IMR-90 (cell line): Measurements from ENCODE around the gene ST6GALNAC4. TPM values are rescaled to one million over a fixed set of nuclear protein-coding genes. Genes with fewer than 3 reads are reported as not detected.

Experiments used
- ATAC-seq: fragments of 200-7000 bp; cut with Tn5 transposase; 2 replicates; pipeline ENCODE4 v1.9.1; 2020; ENCODE audit warnings: low read depth, mild to moderate bottlenecking, moderate library complexity
- BruUV-seq: library from RNA; stranded (reverse); fragments of 400-500 nt; replicated peaks from 2 replicates; lab custom pipeline; 2021; lab: Mats Ljungman, UMichigan
- CTCF ChIA-PET: fragments of 300-600 bp; formaldehyde crosslinking; extraction: SDS; loops from one replicate; lab custom pipeline; 2021; ENCODE audit warnings: antibody characterized with exemption; lab: Yijun Ruan, JAX
- POLR2A ChIA-PET: fragments of 300-600 bp; sonication (Branson Sonifier 250); formaldehyde crosslinking; loops from one replicate; lab custom pipeline; 2022; ENCODE audit warnings: antibody characterized with exemption; ENCODE audit not compliant: unreplicated experiment; lab: Charles Lee
- DNase-seq: peaks from one replicate; pipeline ENCODE4 v3.0.0; 2013
- H2AFZ ChIP-seq: replicated peaks from 2 replicates; pipeline ENCODE3; 2013; ENCODE audit warnings: low read length, mild to moderate bottlenecking; ENCODE audit not compliant: poor library complexity
- H2AK5ac ChIP-seq: 2 replicates; pipeline ENCODE4 v1.6.1; 2013; ENCODE audit warnings: low read depth, low read length, inconsistent platforms
- H2AK9ac ChIP-seq: replicated peaks from 2 replicates; pipeline ENCODE3; 2013; ENCODE audit warnings: mild to moderate bottlenecking, low read depth, low read length, moderate library complexity; ENCODE audit not compliant: poor library complexity
- H2BK120ac ChIP-seq: 2 replicates; pipeline ENCODE4 v1.6.1; 2013; ENCODE audit warnings: low read depth, low read length, inconsistent platforms
- H2BK15ac ChIP-seq: 3 replicates; pipeline ENCODE4 v1.6.1; 2013; ENCODE audit warnings: low read depth, low read length, inconsistent platforms
- H2BK20ac ChIP-seq: 2 replicates; pipeline ENCODE4 v1.6.1; 2013; ENCODE audit warnings: low read depth, mild to moderate bottlenecking, inconsistent platforms, low read length, moderate library complexity
- H2BK5ac ChIP-seq: 2 replicates; pipeline ENCODE4 v1.6.1; 2013; ENCODE audit warnings: mild to moderate bottlenecking, low read depth, low read length, inconsistent platforms; ENCODE audit not compliant: poor library complexity, severe bottlenecking
- H3K14ac ChIP-seq: replicated peaks from 2 replicates; pipeline ENCODE4 v1.6.1; 2013; ENCODE audit warnings: low read depth, low read length, inconsistent platforms
- H3K18ac ChIP-seq: 2 replicates; pipeline ENCODE4 v1.6.1; 2013; ENCODE audit warnings: low read depth, low read length, control low read depth
- H3K23ac ChIP-seq: 2 replicates; pipeline ENCODE4 v1.6.1; 2013; ENCODE audit warnings: low read depth, low read length, inconsistent platforms
- H3K27ac ChIP-seq: 2 replicates; pipeline ENCODE4 v1.5.1; 2013; ENCODE audit warnings: mild to moderate bottlenecking, control low read depth, low read length; ENCODE audit not compliant: insufficient read depth
- H3K27me3 ChIP-seq: 2 replicates; pipeline ENCODE4 v1.6.1; 2013; ENCODE audit warnings: low read length; ENCODE audit not compliant: control insufficient read depth, insufficient read depth
- H3K36me3 ChIP-seq: 2 replicates; pipeline ENCODE4 v1.6.1; 2013; ENCODE audit warnings: low read length, mixed read lengths; ENCODE audit not compliant: control insufficient read depth, insufficient read depth
- H3K4ac ChIP-seq: 2 replicates; pipeline ENCODE4 v1.6.1; 2013; ENCODE audit warnings: low read depth, low read length, inconsistent platforms
- H3K4me1 ChIP-seq: 2 replicates; pipeline ENCODE4 v1.6.1; 2013; ENCODE audit warnings: low read length, mixed read lengths; ENCODE audit not compliant: control insufficient read depth, insufficient read depth
- H3K4me2 ChIP-seq: 2 replicates; pipeline ENCODE4 v1.6.1; 2013; ENCODE audit warnings: low read depth, mild to moderate bottlenecking, control low read depth, low read length, moderate library complexity
- H3K4me3 ChIP-seq: 2 replicates; pipeline ENCODE4 v1.5.1; 2013; ENCODE audit warnings: low read depth, mild to moderate bottlenecking, control low read depth, low read length, moderate library complexity; ENCODE audit not compliant: insufficient read depth
- H3K56ac ChIP-seq: 2 replicates; pipeline ENCODE4 v1.6.1; 2013; ENCODE audit warnings: low read length, inconsistent platforms; ENCODE audit not compliant: insufficient read depth; ENCODE audit errors: extremely low read depth
- H3K79me1 ChIP-seq, 2 experiments: 2 replicates each; pipeline ENCODE4 v1.6.1; 2013; ENCODE audit warnings: low read length in 2 of 2, inconsistent platforms in 1 of 2, low read depth in 1 of 2
- H3K9ac ChIP-seq: 2 replicates; pipeline ENCODE4 v1.6.1; 2013; ENCODE audit warnings: low read depth, low read length, control low read depth
- H3K9me1 ChIP-seq: 2 replicates; pipeline ENCODE4 v1.6.1; 2013; ENCODE audit warnings: low read length, inconsistent platforms; ENCODE audit not compliant: insufficient read depth
- H3K9me3 ChIP-seq: 2 replicates; pipeline ENCODE4 v1.6.1; 2013; ENCODE audit warnings: low read length; ENCODE audit not compliant: control insufficient read depth, insufficient read depth
- H4K20me1 ChIP-seq: 2 replicates; pipeline ENCODE4 v1.6.1; 2013; ENCODE audit warnings: low read length, inconsistent platforms; ENCODE audit not compliant: insufficient read depth
- H4K5ac ChIP-seq: 2 replicates; pipeline ENCODE4 v1.6.1; 2013; ENCODE audit warnings: mild to moderate bottlenecking, low read depth, low read length, control low read depth
- H4K8ac ChIP-seq, 2 experiments: 2 replicates each; pipeline ENCODE4 v1.6.1; 2013; ENCODE audit warnings: low read depth in 2 of 2, low read length in 2 of 2, control low read depth in 1 of 2, inconsistent platforms in 1 of 2
- H4K91ac ChIP-seq: 2 replicates; pipeline ENCODE4 v1.6.1; 2013; ENCODE audit warnings: low read depth, low read length, inconsistent platforms; ENCODE audit not compliant: insufficient read depth
- BHLHE40 ChIP-seq: fragments of 150-350 bp; IDR thresholded peaks from 2 replicates; pipeline ENCODE4 v1.6.1; 2016; ENCODE audit warnings: mild to moderate bottlenecking, low read depth, low read length
- CEBPB ChIP-seq: IDR thresholded peaks from 2 replicates; pipeline ENCODE4 v1.6.1; 2012; ENCODE audit warnings: low read depth, low read length, improper control_type of control experiment
- CHD1 ChIP-seq: IDR thresholded peaks from 2 replicates; pipeline ENCODE4 v1.6.1; 2012; ENCODE audit warnings: low read depth, low read length, improper control_type of control experiment
- CTCF ChIP-seq: conservative IDR thresholded peaks from 2 replicates; pipeline ENCODE4 v1.5.1; 2012; ENCODE audit warnings: mild to moderate bottlenecking, low read depth, low read length, improper control_type of control experiment
- ELK1 ChIP-seq: fragments of 150-350 bp; IDR thresholded peaks from 2 replicates; pipeline ENCODE4 v1.6.1; 2016; ENCODE audit warnings: low read depth, mild to moderate bottlenecking, low read length, moderate library complexity, borderline replicate concordance
- FOS ChIP-seq: fragments of 150-350 bp; IDR thresholded peaks from 2 replicates; pipeline ENCODE4 v1.6.1; 2016; ENCODE audit warnings: low read depth, low read length
- MAFK ChIP-seq: IDR thresholded peaks from 2 replicates; pipeline ENCODE4 v1.6.1; 2012; ENCODE audit warnings: low read depth, low read length, improper control_type of control experiment
- MAZ ChIP-seq: IDR thresholded peaks from 2 replicates; pipeline ENCODE4 v1.6.1; 2012; ENCODE audit warnings: low read depth, mild to moderate bottlenecking, low read length, improper control_type of control experiment, moderate library complexity, borderline replicate concordance
- MXI1 ChIP-seq: IDR thresholded peaks from 2 replicates; pipeline ENCODE4 v1.6.1; 2012; ENCODE audit warnings: low read depth, mild to moderate bottlenecking, low read length, moderate library complexity, borderline replicate concordance
- NFE2L2 ChIP-seq: fragments of 150-350 bp; IDR thresholded peaks from 2 replicates; pipeline ENCODE4 v1.6.1; 2016; ENCODE audit warnings: low read depth, mild to moderate bottlenecking, low read length
- POLR2A ChIP-seq: IDR thresholded peaks from 2 replicates; pipeline ENCODE4 v1.6.1; 2012; ENCODE audit warnings: mild to moderate bottlenecking, low read depth, low read length
- RCOR1 ChIP-seq: IDR thresholded peaks from 2 replicates; pipeline ENCODE4 v1.6.1; 2012; ENCODE audit warnings: mild to moderate bottlenecking, low read length, improper control_type of control experiment; ENCODE audit not compliant: insufficient replicate concordance
- RFX5 ChIP-seq: IDR thresholded peaks from 2 replicates; pipeline ENCODE4 v1.8.0; 2012; ENCODE audit warnings: low read depth, mild to moderate bottlenecking, low read length, moderate library complexity
- SMC3 ChIP-seq: fragments of 150-350 bp; IDR thresholded peaks from 2 replicates; pipeline ENCODE4 v1.6.1; 2016; ENCODE audit warnings: low read depth, mild to moderate bottlenecking, antibody characterized with exemption, low read length, moderate library complexity
- USF2 ChIP-seq: fragments of 150-350 bp; IDR thresholded peaks from 2 replicates; pipeline ENCODE4 v1.6.1; 2017; ENCODE audit warnings: mild to moderate bottlenecking, antibody characterized with exemption, low read length, low read depth
- WGBS, 2 experiments: methylation state at CpG; one replicate each; pipeline versions ENCODE4 v1.1.5 to v1.1.7; 2013; ENCODE audit warnings: missing lambda C conversion rate in 2 of 2; ENCODE audit not compliant: insufficient read length in 1 of 2; ENCODE audit errors: extremely low coverage in 2 of 2; 5-methylcytosine and 5-hydroxymethylcytosine counted together
- dilution Hi-C: fragments of 300-500 bp; cut with HindIII; formaldehyde crosslinking; loops from one replicate; pipeline ENCODE4 v1.14.3; 2018; ENCODE audit warnings: low sequenced_read_pairs; ENCODE audit not compliant: unreplicated experiment
- in situ Hi-C: fragments of 300-500 bp; cut with MboI; formaldehyde crosslinking; loops from 3 replicates; pipeline ENCODE4 v1.14.3; 2019; ENCODE audit warnings: low sequenced_read_pairs, inconsistent platforms, mixed read lengths
- intact Hi-C: fragments of 100-400 bp; cut with micrococcal nuclease; formaldehyde crosslinking; loops from 2 replicates; pipeline ENCODE4 v1.10.0; 2022
- polyA plus RNA-seq, 3 experiments: library from polyadenylated mRNA; depleted of rRNA; stranded (reverse); fragments of >200 nt; gene quantifications; 2 replicates each; pipeline ENCODE4 v1.2.3, GENCODE V29; 2012; ENCODE audit warnings: low replicate concordance in 1 of 3
- total RNA-seq: library from RNA; depleted of rRNA; stranded (reverse); fragments of >200 nt; gene quantifications from 2 replicates; pipeline ENCODE4 v1.2.3, GENCODE V29; 2012

ST6GALNAC4 gene
- total and polyA plus RNA-seq, 2 of the 4 experiments (the other 2 are of a cell fraction), result 12.5 to 32.9 TPM

- no peaks in the 10 kb centered on the region for H3K9me3 ChIP-seq
- H2BK5ac ChIP-seq, result no peak overlapping the region
- H3K4ac ChIP-seq, result no peak overlapping the region
- H2AFZ ChIP-seq, result no peak overlapping the region
- in situ Hi-C loops, result no loop called here
- H2BK15ac ChIP-seq, result no peak overlapping the region
- no peak overlapping the region for H3K56ac ChIP-seq
- WGBS, 2 experiments, result 98% methylated on average over 8 of the region's 12 CpGs; no CpG with 5 or more reads in 1 of the 2 experiments
- peaks cover 16% of the 10 kb centered on the region for H3K4me1 ChIP-seq
- no peak overlapping the region for H4K91ac ChIP-seq
- no peak overlapping the region for H3K23ac ChIP-seq
- peaks cover 6% of the 10 kb centered on the region; the same call in 1 of the 2 replicates for H3K9me1 ChIP-seq
- POLR2A ChIA-PET, result no interaction called here
- peaks cover 0 to 3% of the 10 kb centered on the region in 2 experiments; a peak in 1 of 4 replicates for H3K79me1 ChIP-seq
- DNase-seq (no peak), ATAC-seq (no peak)
- CTCF ChIA-PET, result no interaction called here
- no peaks in the 10 kb centered on the region for H4K20me1 ChIP-seq
- no peak overlapping the region for H3K27ac ChIP-seq
- H3K9ac ChIP-seq, result no peak overlapping the region
- H3K18ac ChIP-seq, result no peak overlapping the region
- no peak overlapping the region for H3K14ac ChIP-seq
- no peak overlapping the region for H4K8ac ChIP-seq
- dilution Hi-C loops, result no loop called here
- intact Hi-C loops, result no loop called here
- TF ChIP-seq CEBPB, result no peak
- no peak for TF ChIP-seq BHLHE40
- TF ChIP-seq ELK1, result no peak
- no peak for TF ChIP-seq CTCF
- TF ChIP-seq USF2, result no peak
- TF ChIP-seq CHD1, result no peak
- no peak for TF ChIP-seq RCOR1
- TF ChIP-seq POLR2A, result no peak
- no peak for TF ChIP-seq MXI1
- TF ChIP-seq RFX5, result no peak
- TF ChIP-seq NFE2L2, result no peak
- no peak for TF ChIP-seq MAZ
- TF ChIP-seq SMC3, result no peak
- no peak for TF ChIP-seq FOS
- no peak for TF ChIP-seq MAFK
- H2AK9ac ChIP-seq, result no peak overlapping the region
- peaks cover 13% of the 10 kb centered on the region for H3K36me3 ChIP-seq
- H3K4me3 ChIP-seq, result no peak overlapping the region
- no peak overlapping the region for H3K4me2 ChIP-seq
- H2AK5ac ChIP-seq, result no peak overlapping the region
- no peaks in the 10 kb centered on the region for H3K27me3 ChIP-seq
- H2BK120ac ChIP-seq, result no peak overlapping the region
- BruUV-seq, result no TSS peak
- no peak overlapping the region for H2BK20ac ChIP-seq
- no peak overlapping the region for H4K5ac ChIP-seq
Observed at GRCh38 chr9:127905788-127906191, 11.1 kb downstream of the ST6GALNAC4 start.
